Retina (tissue), 1 donor: ENCODE measurements around the gene GALNT7.
A peak's percentile ranks its signal among the peaks of the same experiment; 100 is the strongest.

Source experiments
- DNase-seq: peaks from one replicate; pipeline ENCODE4 v3.0.0-alpha.2; 2016

Gene GALNT7

GRCh38 chr4:173365359-173365996 lies 196.9 kb downstream of the GALNT7 start:
- DNase-seq, result no peak

- DNase-seq, result no peak
These were observed 198.7 kb downstream of the GALNT7 start for GRCh38 chr4:173367285-173367684.

GRCh38 chr4:173367946-173368345 lies 199.3 kb downstream of the GALNT7 start:
- DNase-seq, result peak; percentile 9

GRCh38 chr4:173370130-173370476 lies 201.5 kb downstream of the GALNT7 start:
- DNase-seq, result no peak

- peak; percentile 98 for DNase-seq
These were observed 202.1 kb downstream of the GALNT7 start, which contains the start of gene SAP30 for GRCh38 chr4:173370477-173371291. Gene SAP30, plus strand, starts transcription at chr4:173370954. Its CDS starts 229 bp downstream, at chr4:173371183.

GRCh38 chr4:173371292-173372192 lies 202.9 kb downstream of the GALNT7 start:
- DNase-seq, result peak; percentile 92
